HG02759 (cell line): ENCODE results near the gene FBXO42.
A peak's percentile ranks its signal among the peaks of the same experiment; 100 is the strongest.

Source experiments
- ATAC-seq: cut with Tn5 transposase; IDR thresholded peaks from one replicate; pipeline ENCODE4 v1.9.1; 2021; ENCODE audit warnings: mild to moderate bottlenecking, moderate library complexity; ENCODE audit not compliant: unreplicated experiment

The FBXO42 gene

GRCh38 chr1:16351994-16352841, at the start of gene FBXO42:
Gene FBXO42, minus strand, starts transcription at chr1:16352480. Its CDS starts 37,062 bp downstream, at chr1:16315418.
- ATAC-seq: peak; percentile 91

- no peak for ATAC-seq
These were observed 46.2 kb upstream of the FBXO42 start for GRCh38 chr1:16398371-16398953.

- ATAC-seq: no peak
These were observed 44.8 kb upstream of the FBXO42 start for GRCh38 chr1:16397120-16397519.

- ATAC-seq: no peak
These were observed 44.3 kb upstream of the FBXO42 start for GRCh38 chr1:16396591-16396990.

- ATAC-seq: no peak
These were observed 42.7 kb upstream of the FBXO42 start for GRCh38 chr1:16394977-16395376.

GRCh38 chr1:16393570-16394521, 41.6 kb upstream of the FBXO42 start:
- no peak for ATAC-seq

GRCh38 chr1:16392740-16393569, 40.7 kb upstream of the FBXO42 start:
- ATAC-seq: no peak

GRCh38 chr1:16391411-16391810, 39.1 kb upstream of the FBXO42 start:
- no peak for ATAC-seq

GRCh38 chr1:16387201-16388188, 35.2 kb upstream of the FBXO42 start:
- peak; percentile 45 for ATAC-seq

GRCh38 chr1:16386454-16387113, 34.3 kb upstream of the FBXO42 start:
- ATAC-seq: no peak

GRCh38 chr1:16385659-16386453, 33.6 kb upstream of the FBXO42 start:
- no peak for ATAC-seq

- no peak for ATAC-seq
These were observed 31.6 kb upstream of the FBXO42 start for GRCh38 chr1:16383888-16384287.

GRCh38 chr1:16380868-16381267, 28.6 kb upstream of the FBXO42 start:
- no peak for ATAC-seq

GRCh38 chr1:16378443-16378842, 26.2 kb upstream of the FBXO42 start:
- no peak for ATAC-seq

GRCh38 chr1:16376971-16377370, 24.7 kb upstream of the FBXO42 start:
- ATAC-seq: no peak

GRCh38 chr1:16375521-16376340, 23.5 kb upstream of the FBXO42 start:
- ATAC-seq: no peak

- ATAC-seq: no peak
These were observed 22.0 kb upstream of the FBXO42 start for GRCh38 chr1:16374266-16374665.
